ENCODE data around the gene ADORA1.

Gene ADORA1

DNA sequence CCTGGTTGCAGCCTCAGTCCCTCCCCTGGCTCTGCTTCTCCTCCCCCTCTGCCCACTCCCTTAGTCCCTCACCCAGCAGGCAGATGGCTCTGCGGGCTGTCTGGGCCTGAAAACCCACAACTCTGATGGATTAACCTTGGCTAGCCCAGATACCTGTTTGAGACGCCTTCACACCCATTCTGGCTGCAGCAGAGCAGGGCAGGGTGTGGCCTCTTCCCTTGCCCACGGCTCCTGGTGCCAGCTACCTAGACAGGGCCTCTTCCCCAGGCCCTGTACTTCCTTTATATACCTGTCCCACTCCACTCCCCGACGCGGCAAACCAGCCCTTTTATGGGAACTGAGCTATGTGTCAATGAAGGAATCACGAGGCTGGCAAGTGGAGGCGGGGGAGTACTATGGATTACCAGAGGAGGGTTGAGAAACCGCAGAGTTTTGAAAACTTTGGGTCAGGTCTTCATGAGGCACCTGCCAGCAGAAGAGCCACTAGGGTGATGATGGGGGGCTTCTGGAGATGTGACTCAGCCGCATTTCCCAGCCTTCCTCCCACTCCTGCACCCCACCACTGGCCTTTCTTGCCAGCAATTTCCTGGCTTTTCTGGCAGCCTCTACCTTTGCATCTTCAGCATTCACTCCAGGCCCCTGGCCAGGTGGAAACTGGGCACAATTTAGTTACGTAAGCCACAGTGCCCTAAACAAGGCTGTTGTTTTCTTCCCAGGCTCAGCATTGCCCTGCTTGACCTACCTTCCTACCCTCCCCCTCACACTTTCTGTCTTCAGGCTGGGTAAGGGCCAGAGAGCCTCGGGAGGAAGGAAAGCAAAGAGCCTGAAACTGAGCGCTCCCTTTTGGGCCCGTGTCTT is 59.1 kb downstream of the ADORA1 start, which contains the start of gene CHI3L1:
CHI3L1 (minus strand) TSS at position 259 of the 858 bp plus-strand sequence; CDS start at position 178, 81 bp downstream.
- DNase-seq (ENCODE audit: low read depth) = no peak
- H3K4me3 ChIP-seq (ENCODE audit: low read depth, low read length) = no peak within 1 kb of the TSS
- TF ChIP-seq, protein P1, sequence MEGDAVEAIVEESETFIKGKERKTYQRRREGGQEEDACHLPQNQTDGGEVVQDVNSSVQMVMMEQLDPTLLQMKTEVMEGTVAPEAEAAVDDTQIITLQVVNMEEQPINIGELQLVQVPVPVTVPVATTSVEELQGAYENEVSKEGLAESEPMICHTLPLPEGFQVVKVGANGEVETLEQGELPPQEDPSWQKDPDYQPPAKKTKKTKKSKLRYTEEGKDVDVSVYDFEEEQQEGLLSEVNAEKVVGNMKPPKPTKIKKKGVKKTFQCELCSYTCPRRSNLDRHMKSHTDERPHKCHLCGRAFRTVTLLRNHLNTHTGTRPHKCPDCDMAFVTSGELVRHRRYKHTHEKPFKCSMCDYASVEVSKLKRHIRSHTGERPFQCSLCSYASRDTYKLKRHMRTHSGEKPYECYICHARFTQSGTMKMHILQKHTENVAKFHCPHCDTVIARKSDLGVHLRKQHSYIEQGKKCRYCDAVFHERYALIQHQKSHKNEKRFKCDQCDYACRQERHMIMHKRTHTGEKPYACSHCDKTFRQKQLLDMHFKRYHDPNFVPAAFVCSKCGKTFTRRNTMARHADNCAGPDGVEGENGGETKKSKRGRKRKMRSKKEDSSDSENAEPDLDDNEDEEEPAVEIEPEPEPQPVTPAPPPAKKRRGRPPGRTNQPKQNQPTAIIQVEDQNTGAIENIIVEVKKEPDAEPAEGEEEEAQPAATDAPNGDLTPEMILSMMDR (IDR thresholded peaks at IDR 0.05; ENCODE audit: insufficient read depth, low read depth, low read length, missing control alignments) = no peak

DNA sequence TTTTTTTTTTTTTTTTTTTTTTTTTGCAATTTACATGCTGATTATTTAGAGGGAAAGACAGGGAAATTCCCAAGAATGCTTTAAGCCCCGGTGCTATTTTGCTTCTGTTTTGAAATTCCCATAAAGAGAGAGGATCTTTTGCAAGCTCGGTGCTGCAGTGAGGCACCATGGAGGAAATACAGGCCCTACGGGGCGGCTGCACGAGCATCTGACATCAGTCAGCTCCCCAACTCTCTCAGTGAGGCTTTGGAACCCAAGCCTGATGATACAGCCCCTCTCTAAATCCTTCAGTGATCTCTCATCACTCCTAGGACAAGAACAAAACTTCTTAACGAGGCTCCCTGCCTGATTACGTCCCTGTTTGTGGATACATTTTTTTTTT is 59.8 kb downstream of the ADORA1 start:
- TF ChIP-seq, protein P1 (IDR thresholded peaks at IDR 0.05; ENCODE audit: insufficient read depth, low read depth, low read length, missing control alignments) = no peak

DNA sequence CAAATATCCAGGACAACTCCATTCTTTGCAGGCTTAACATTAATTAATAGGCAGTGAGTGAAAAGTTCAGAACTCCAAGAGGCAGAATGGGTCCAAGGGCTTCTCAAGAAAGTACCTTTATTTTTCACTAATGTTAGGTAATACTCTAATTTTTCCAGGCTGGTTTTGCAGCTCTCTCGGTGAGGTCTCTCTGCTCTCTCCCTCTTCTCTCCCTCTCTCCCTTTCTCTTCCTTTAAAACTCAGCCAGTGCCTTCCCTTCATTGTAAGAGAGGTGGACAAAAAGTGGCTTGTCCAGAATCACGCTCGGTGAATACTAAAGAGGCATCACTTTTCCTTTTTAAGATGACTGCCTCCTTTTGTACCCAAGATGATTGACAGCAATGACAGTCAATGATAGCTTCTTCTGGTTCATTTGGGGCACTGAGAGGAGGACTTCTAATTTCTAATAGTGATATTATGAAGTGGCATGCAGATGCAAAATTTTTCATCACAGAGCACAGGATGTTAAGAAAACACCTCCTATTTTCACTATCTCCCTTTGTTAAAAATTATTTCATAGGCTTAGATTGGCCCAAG is 60.3 kb downstream of the ADORA1 start:
- no peak overlapping the region for H3K4me3 ChIP-seq (ENCODE audit: low read depth, low read length)
- no peak for DNase-seq (ENCODE audit: low read depth)
- TF ChIP-seq, protein P1 (IDR thresholded peaks at IDR 0.05; ENCODE audit: insufficient read depth, low read depth, low read length, missing control alignments) = no peak

More for the DNA sequence above, 59.8 kb downstream of the ADORA1 start:
- DNase-seq (ENCODE audit: low read depth) = no peak
- H3K4me3 ChIP-seq (ENCODE audit: low read depth, low read length) = no peak overlapping the region

DNA sequence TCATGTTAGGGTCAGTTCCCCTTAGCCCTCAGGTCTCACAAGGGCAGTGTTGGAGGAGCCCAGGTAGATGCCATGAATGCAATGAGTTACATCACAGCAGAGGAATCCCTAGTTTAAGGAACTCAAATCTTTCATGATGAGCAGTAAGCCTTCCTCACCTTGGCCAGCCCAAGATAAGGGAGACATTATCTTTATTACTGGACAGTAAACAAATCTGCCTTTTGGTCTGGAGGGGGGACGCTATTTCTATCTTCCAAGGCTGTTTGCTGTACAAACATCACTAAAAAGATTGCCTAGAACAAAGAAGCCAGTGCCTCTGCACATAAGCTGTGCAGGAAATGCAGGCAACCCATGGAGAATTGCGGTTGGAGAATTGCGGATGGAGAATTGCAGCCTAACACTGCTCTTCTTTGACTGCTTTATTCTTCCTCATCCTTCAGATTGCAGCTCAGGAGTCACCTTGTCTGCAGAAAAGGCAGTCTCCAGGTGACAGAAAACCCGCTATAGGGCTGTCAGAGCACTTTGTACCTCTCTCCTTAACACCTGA is 61.2 kb downstream of the ADORA1 start:
- TF ChIP-seq, protein P1 (IDR thresholded peaks at IDR 0.05; ENCODE audit: insufficient read depth, low read depth, low read length, missing control alignments) = no peak
- DNase-seq (ENCODE audit: low read depth) = no peak
- no peak overlapping the region for H3K4me3 ChIP-seq (ENCODE audit: low read depth, low read length)

DNA sequence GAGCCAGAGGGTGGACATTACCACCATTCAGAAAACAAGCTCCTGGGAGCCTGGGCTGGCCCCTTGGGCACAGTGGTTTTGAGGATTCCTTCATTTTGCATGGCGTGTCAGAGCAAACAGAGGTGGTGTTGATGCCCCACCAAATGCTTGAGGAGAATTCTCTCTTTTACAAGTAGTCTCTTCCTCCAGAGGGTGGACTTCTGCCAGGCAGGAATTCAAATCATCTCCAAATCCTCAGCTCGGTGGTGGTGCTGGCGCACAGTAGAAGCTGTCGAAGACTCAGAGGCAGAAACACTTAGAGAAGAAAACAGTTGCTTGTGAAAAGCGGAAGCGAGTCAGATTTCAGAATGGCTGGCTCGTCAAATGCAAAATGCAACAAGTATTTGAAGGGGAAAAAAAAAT is 62.4 kb downstream of the ADORA1 start:
- TF ChIP-seq, protein P1 (IDR thresholded peaks at IDR 0.05; ENCODE audit: insufficient read depth, low read depth, low read length, missing control alignments) = no peak
- DNase-seq (ENCODE audit: low read depth) = no peak
- H3K4me3 ChIP-seq (ENCODE audit: low read depth, low read length) = no peak overlapping the region

DNA sequence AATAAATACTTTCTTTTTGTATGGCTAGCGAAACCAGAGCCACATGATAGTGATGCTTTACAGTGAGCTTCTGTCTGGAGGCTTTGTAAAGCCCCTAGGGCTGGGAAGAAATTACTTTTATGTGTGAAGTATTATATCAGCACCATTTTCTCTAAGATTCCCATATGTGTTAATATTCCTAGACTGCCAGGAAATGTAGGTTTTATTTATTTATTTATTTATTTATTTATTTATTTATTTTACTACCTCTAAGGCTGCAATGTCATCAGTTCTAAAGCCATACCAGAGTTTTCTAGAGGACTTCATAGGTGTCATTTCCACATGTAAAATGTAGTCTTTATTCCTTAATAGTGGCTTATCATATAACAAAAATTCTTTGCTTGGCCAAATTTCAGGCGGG is 63.4 kb downstream of the ADORA1 start:
- TF ChIP-seq, protein P1 (IDR thresholded peaks at IDR 0.05; ENCODE audit: insufficient read depth, low read depth, low read length, missing control alignments) = no peak
- no peak overlapping the region for H3K4me3 ChIP-seq (ENCODE audit: low read depth, low read length)
- DNase-seq (ENCODE audit: low read depth) = no peak
